Measurements from ENCODE around the gene TEX53. TPM values are rescaled to one million over a fixed set of nuclear protein-coding genes. Genes with fewer than 3 reads are reported as not detected.

TEX53 gene
- not detected in 2 replicates for total RNA-seq (ENCODE audit: low replicate concordance)
- long read RNA-seq: 0 reads

DNA sequence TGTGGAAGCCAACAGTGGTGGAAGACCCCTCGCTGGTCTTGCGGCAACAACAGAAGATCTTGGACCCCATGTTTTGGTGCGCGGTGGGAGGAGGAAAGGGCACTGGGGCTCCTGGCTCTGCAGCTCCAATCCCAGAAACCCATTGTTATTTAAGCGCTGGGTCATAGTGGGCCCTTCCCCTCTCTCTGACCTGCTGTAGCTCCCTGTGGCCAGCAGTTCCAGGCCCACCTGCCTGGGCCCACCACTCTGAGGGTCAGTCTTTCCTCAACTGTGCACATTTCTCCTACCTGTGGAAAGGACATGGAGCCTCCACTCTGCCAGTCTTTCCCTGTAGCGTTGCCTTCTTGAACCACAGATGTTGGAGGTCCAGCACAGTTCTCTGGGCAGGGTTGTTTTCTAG is at the start of gene TEX53:
TSS of gene TEX53 (minus strand) at position 101 of the 400 bp plus-strand sequence. CDS start at position 70, 31 bp downstream.
- no peak within 1 kb of the TSS for H3K27ac Mint-ChIP-seq
- no peaks in the 10 kb centered on the region for H3K9me3 Mint-ChIP-seq
- DNase-seq (ENCODE audit: extremely low spot score, unreplicated experiment): peak; percentile 42
- peaks cover 14% of the 10 kb centered on the region for H3K27me3 Mint-ChIP-seq
- H3K36me3 Mint-ChIP-seq: no peaks in the 10 kb centered on the region
- H3K4me3 Mint-ChIP-seq: no peak within 1 kb of the TSS
- peaks cover 5% of the 10 kb centered on the region for H3K4me1 Mint-ChIP-seq (ENCODE audit: unreplicated experiment)
- no peak for TF ChIP-seq CTCF (conservative IDR thresholded peaks at IDR 0.05)

- Mint-ChIP-seq H3K9me3 (no peaks in the 10 kb centered on the region), H3K27me3 (peaks cover 13% of the 10 kb centered on the region)
These were observed 49.1 kb upstream of the TEX53 start for GRCh38 chr9:114706711-114707110.

GRCh38 chr9:114701988-114702387 is 44.4 kb upstream of the TEX53 start:
- Mint-ChIP-seq H3K36me3 (no peaks in the 10 kb centered on the region), H3K27ac (no peak overlapping the region), H3K4me3 (no peak overlapping the region), H3K27me3 (peaks cover 4% of the 10 kb centered on the region), H3K4me1 (ENCODE audit: unreplicated experiment) (no peaks in the 10 kb centered on the region), H3K9me3 (peaks cover 4% of the 10 kb centered on the region)
- no peak for TF ChIP-seq CTCF (conservative IDR thresholded peaks at IDR 0.05)
- no peak for DNase-seq (ENCODE audit: extremely low spot score, unreplicated experiment)

More at GRCh38 chr9:114706711-114707110, 49.1 kb upstream of the TEX53 start:
- H3K36me3 Mint-ChIP-seq: no peaks in the 10 kb centered on the region
- no peak overlapping the region for H3K4me3 Mint-ChIP-seq
- H3K4me1 Mint-ChIP-seq (ENCODE audit: unreplicated experiment): no peaks in the 10 kb centered on the region
- no peak for TF ChIP-seq CTCF (conservative IDR thresholded peaks at IDR 0.05)
- no peak overlapping the region for H3K27ac Mint-ChIP-seq
- DNase-seq (ENCODE audit: extremely low spot score, unreplicated experiment): no peak

DNA sequence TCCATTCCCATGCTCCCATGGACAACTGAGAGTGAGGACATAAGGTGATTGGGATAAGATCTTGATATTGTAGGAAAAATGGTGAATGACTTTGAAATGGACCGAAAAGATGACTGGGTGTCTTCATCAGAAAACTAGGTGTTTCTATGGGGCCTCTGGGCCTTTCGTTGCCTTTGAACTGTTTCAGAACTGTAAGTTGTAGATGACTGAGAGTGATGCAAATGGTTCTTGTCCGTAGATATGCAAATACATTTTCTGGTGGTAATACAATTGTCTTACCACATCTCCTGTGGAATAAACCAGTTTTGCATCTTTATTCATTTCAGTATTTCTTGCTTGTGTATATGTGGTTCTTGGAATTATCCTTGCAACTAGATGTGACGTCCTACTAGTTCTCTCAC is 40.3 kb upstream of the TEX53 start:
- peaks cover 16% of the 10 kb centered on the region for H3K4me1 Mint-ChIP-seq (ENCODE audit: unreplicated experiment)
- H3K27me3 Mint-ChIP-seq: no peaks in the 10 kb centered on the region
- H3K9me3 Mint-ChIP-seq: peaks cover 4% of the 10 kb centered on the region
- no peak overlapping the region for H3K4me3 Mint-ChIP-seq
- H3K27ac Mint-ChIP-seq: no peak overlapping the region
- no peak for DNase-seq (ENCODE audit: extremely low spot score, unreplicated experiment)
- H3K36me3 Mint-ChIP-seq: no peaks in the 10 kb centered on the region
- TF ChIP-seq CTCF (conservative IDR thresholded peaks at IDR 0.05): no peak

GRCh38 chr9:114696814-114697544 is 39.4 kb upstream of the TEX53 start:
- Mint-ChIP-seq H3K4me3 (no peak overlapping the region), H3K27me3 (no peaks in the 10 kb centered on the region), H3K36me3 (no peaks in the 10 kb centered on the region), H3K4me1 (ENCODE audit: unreplicated experiment) (peaks cover 18% of the 10 kb centered on the region), H3K9me3 (peaks cover 4% of the 10 kb centered on the region), H3K27ac (no peak overlapping the region)
- TF ChIP-seq CTCF (conservative IDR thresholded peaks at IDR 0.05): no peak
- DNase-seq (ENCODE audit: extremely low spot score, unreplicated experiment): no peak
